CD1c-positive myeloid dendritic cell (primary cell): Measurements from ENCODE around the gene KRTAP10-2.
A peak's percentile ranks its signal among the peaks of the same experiment; 100 is the strongest.
"Not testable (repeated sequence)": the region's sequence is repeated elsewhere in the genome, so short reads cannot be mapped to it uniquely, and the experiment has no call there.

ENCODE experiments used
- DNase-seq: peaks from one replicate; pipeline ENCODE4 v3.0.0-alpha.2; 2016; ENCODE audit errors: extremely low spot score

The KRTAP10-2 gene

GRCh38 chr21:44514218-44514520 is 37.1 kb downstream of the KRTAP10-2 start:
- DNase-seq, result no peak

GRCh38 chr21:44513389-44514217 is 37.7 kb downstream of the KRTAP10-2 start:
- DNase-seq, result no peak

- no peak for DNase-seq
Measured at GRCh38 chr21:44512496-44513388, 38.6 kb downstream of the KRTAP10-2 start.

- DNase-seq, result no peak
Measured at GRCh38 chr21:44511938-44512275, 39.4 kb downstream of the KRTAP10-2 start.

- DNase-seq, result no peak
Measured at GRCh38 chr21:44511219-44511937, 39.9 kb downstream of the KRTAP10-2 start.

- peak; percentile 58 for DNase-seq
Measured at GRCh38 chr21:44510508-44511218, 40.6 kb downstream of the KRTAP10-2 start.

- DNase-seq, result no peak
Measured at GRCh38 chr21:44510109-44510507, 41.2 kb downstream of the KRTAP10-2 start.

GRCh38 chr21:44509539-44509938 is 41.8 kb downstream of the KRTAP10-2 start:
- DNase-seq, result no peak

GRCh38 chr21:44508711-44509445 is 42.4 kb downstream of the KRTAP10-2 start:
- no peak for DNase-seq

- DNase-seq, result no peak
Measured at GRCh38 chr21:44508426-44508710, 42.9 kb downstream of the KRTAP10-2 start.

- DNase-seq, result no peak
Measured at GRCh38 chr21:44507673-44508425, 43.5 kb downstream of the KRTAP10-2 start.

- DNase-seq, result no peak
Measured at GRCh38 chr21:44506279-44507255, 44.7 kb downstream of the KRTAP10-2 start.

- no peak for DNase-seq
Measured at GRCh38 chr21:44505673-44506278, 45.5 kb downstream of the KRTAP10-2 start.

- DNase-seq, result peak; percentile 51
Measured at GRCh38 chr21:44503901-44504399, 47.4 kb downstream of the KRTAP10-2 start.

- not testable (repeated sequence) for DNase-seq
Measured at GRCh38 chr21:44503006-44503889, 48.1 kb downstream of the KRTAP10-2 start.

GRCh38 chr21:44502171-44502958 is 48.9 kb downstream of the KRTAP10-2 start:
- DNase-seq, result no peak
